Gastrocnemius medialis (tissue), 4 donors: ENCODE results near the gene AFP.

Experiments
- CTCF ChIP-seq, 5 experiments: fragments of 450-650 bp in 3 of 5; fragments of 200-600 bp in 2 of 5; sonication (generic) in 2 of 5; IDR thresholded peaks in 4 of 5; conservative IDR thresholded peaks in 1 of 5; 1 replicate in 4 of 5; 2 replicates in 1 of 5; pipeline ENCODE4 v1.5.1; 2016 to 2019; ENCODE audit warnings: antibody characterized with exemption in 5 of 5, mild to moderate bottlenecking in 3 of 5, moderate library complexity in 3 of 5
- POLR2A ChIP-seq, 2 donors: fragments of 450-650 bp; IDR thresholded peaks; one replicate each; pipeline ENCODE4 v1.6.1; 2017; ENCODE audit warnings: antibody characterized with exemption in 2 of 2, mild to moderate bottlenecking in 2 of 2, moderate library complexity in 2 of 2

GRCh38 chr4:73442275-73442674, 6.3 kb downstream of the AFP start:
- no peak for TF ChIP-seq POLR2A (IDR thresholded peaks at IDR 0.05)
- no peak for TF ChIP-seq CTCF (IDR thresholded peaks at IDR 0.05 in 4 of 5, conservative IDR thresholded peaks at IDR 0.05 in 1 of 5)
